GM23338 (cell line): ENCODE results near the gene C11orf52. TPM values are rescaled to one million over a fixed set of nuclear protein-coding genes. Genes with fewer than 3 reads are reported as not detected.

ENCODE experiments used
- ATAC-seq: fragments of 200-7000 bp; cut with Tn5 transposase; 3 replicates; pipeline ENCODE4 v1.9.1; 2020
- DNase-seq: peaks from one replicate; pipeline ENCODE4 v3.0.0-alpha.2; 2015; ENCODE audit warnings: low spot score
- H2AFZ ChIP-seq: fragments of 200-600 bp; sonication (generic); 2 replicates; pipeline ENCODE4 v1.8.0; 2016; ENCODE audit warnings: antibody characterized with exemption, mild to moderate bottlenecking, moderate library complexity
- H3F3A ChIP-seq: fragments of 200-600 bp; sonication (generic); replicated peaks from 2 replicates; pipeline ENCODE4 v1.8.0; 2017; ENCODE audit warnings: antibody characterized with exemption, mixed run types, low read depth
- H3K27ac ChIP-seq: fragments of 200-600 bp; sonication (generic); 2 replicates; pipeline ENCODE4 v1.6.1; 2016; ENCODE audit warnings: low read depth
- H3K27me3 ChIP-seq: fragments of 200-600 bp; sonication (generic); 2 replicates; pipeline ENCODE4 v1.8.0; 2016; ENCODE audit warnings: mild to moderate bottlenecking, mixed run types, moderate library complexity; ENCODE audit not compliant: insufficient read depth
- H3K36me3 ChIP-seq: fragments of 200-600 bp; sonication (generic); 2 replicates; pipeline ENCODE4 v1.8.0; 2016; ENCODE audit warnings: mild to moderate bottlenecking; ENCODE audit not compliant: insufficient read depth
- H3K4me1 ChIP-seq: fragments of 200-600 bp; sonication (generic); 2 replicates; pipeline ENCODE4 v1.8.0; 2016; ENCODE audit warnings: mild to moderate bottlenecking, moderate library complexity; ENCODE audit not compliant: insufficient read depth
- H3K4me2 ChIP-seq: fragments of 200-600 bp; sonication (generic); 2 replicates; pipeline ENCODE4 v1.7.1; 2017; ENCODE audit warnings: mixed run types
- H3K4me3 ChIP-seq: fragments of 200-600 bp; sonication (generic); 2 replicates; pipeline ENCODE4 v1.6.1; 2016; ENCODE audit warnings: mixed run types
- H3K79me2 ChIP-seq: fragments of 200-600 bp; sonication (generic); replicated peaks from 2 replicates; pipeline ENCODE4 v1.8.0; 2017; ENCODE audit warnings: mild to moderate bottlenecking; ENCODE audit not compliant: insufficient read depth
- H3K9me2 ChIP-seq: fragments of 200-600 bp; sonication (generic); 2 replicates; pipeline ENCODE4 v1.8.0; 2017; ENCODE audit not compliant: insufficient read depth
- H4K20me1 ChIP-seq: fragments of 200-600 bp; sonication (generic); replicated peaks from 2 replicates; pipeline ENCODE4 v1.8.0; 2017; ENCODE audit warnings: mild to moderate bottlenecking; ENCODE audit not compliant: insufficient read depth
- H3K27ac Mint-ChIP-seq: 2 replicates; pipeline ENCODE4 v1.8.0; 2020; ENCODE audit warnings: inconsistent platforms, mild to moderate bottlenecking, moderate library complexity, mixed read lengths
- H3K27me3 Mint-ChIP-seq: 3 replicates; pipeline ENCODE4 v1.8.0; 2022; ENCODE audit warnings: low read depth, mild to moderate bottlenecking, moderate library complexity, mixed read lengths, inconsistent platforms; ENCODE audit not compliant: insufficient read depth, poor library complexity
- H3K36me3 Mint-ChIP-seq: 3 replicates; pipeline ENCODE4 v1.8.0; 2021; ENCODE audit warnings: low read depth, mild to moderate bottlenecking, inconsistent platforms, moderate library complexity, mixed read lengths
- H3K4me1 Mint-ChIP-seq: 3 replicates; pipeline ENCODE4 v1.8.0; 2020; ENCODE audit warnings: mild to moderate bottlenecking, inconsistent platforms, mixed read lengths
- H3K4me3 Mint-ChIP-seq: 3 replicates; pipeline ENCODE4 v1.8.0; 2021; ENCODE audit warnings: moderate library complexity, mild to moderate bottlenecking, inconsistent platforms, mixed read lengths
- H3K9me3 Mint-ChIP-seq: 3 replicates; pipeline ENCODE4 v1.8.0; 2020; ENCODE audit warnings: moderate library complexity, mild to moderate bottlenecking, inconsistent platforms, mixed read lengths
- CREB1 ChIP-seq: fragments of 250-450 bp; sonication (Bioruptor Pico); IDR thresholded peaks from 2 replicates; pipeline ENCODE4 v1.5.0; 2020; ENCODE audit warnings: low read depth, mild to moderate bottlenecking, moderate library complexity
- EZH2phosphoT487 ChIP-seq: fragments of 200-600 bp; sonication (generic); IDR thresholded peaks from one replicate; pipeline ENCODE4 v1.8.1; 2018; ENCODE audit warnings: antibody characterized with exemption; ENCODE audit not compliant: unreplicated experiment
- NANOG ChIP-seq: IDR thresholded peaks from 2 replicates; pipeline ENCODE4 v1.6.1; 2016; ENCODE audit warnings: antibody characterized with exemption, borderline replicate concordance
- POLR2AphosphoS5 ChIP-seq: IDR thresholded peaks from 2 replicates; pipeline ENCODE4 v1.6.1; 2016; ENCODE audit warnings: antibody characterized with exemption, low read depth
- STAT1 ChIP-seq: IDR thresholded peaks from one replicate; pipeline ENCODE4 v1.6.1; 2016; ENCODE audit warnings: antibody characterized with exemption; ENCODE audit not compliant: unreplicated experiment
- ZNF114 ChIP-seq: fragments of 250-450 bp; sonication (Bioruptor Pico); IDR thresholded peaks from 2 replicates; pipeline ENCODE4 v1.5.0; 2020; ENCODE audit warnings: mild to moderate bottlenecking, moderate library complexity
- polyA plus RNA-seq: library from polyadenylated mRNA; unstranded; fragments of >200 nt; fragmentation: Nextera tagmentation; extraction: Ambion mirVana; gene quantifications from 2 replicates; pipeline ENCODE4 v1.2.1, GENCODE V29; 2016
- total RNA-seq: library from RNA; depleted of rRNA; stranded (reverse); fragments of >200 nt; shearing (Covaris generic); gene quantifications from 2 replicates; pipeline ENCODE4 v1.2.3, GENCODE V29; 2014
- TF ChIP-seq, protein P1 (sequence below), 2 experiments: fragments of 200-600 bp in 1 of 2; sonication (generic) in 1 of 2; conservative IDR thresholded peaks; 2 replicates each; pipeline versions ENCODE4 v1.5.1 to v1.6.1; 2016 to 2017; ENCODE audit warnings: antibody characterized with exemption in 2 of 2, low read depth in 2 of 2, mild to moderate bottlenecking in 2 of 2, moderate library complexity in 1 of 2

Gene C11orf52
- total and polyA plus RNA-seq, 2 experiments from 2014 or later = 1.0 to 4.1 TPM

DNA sequence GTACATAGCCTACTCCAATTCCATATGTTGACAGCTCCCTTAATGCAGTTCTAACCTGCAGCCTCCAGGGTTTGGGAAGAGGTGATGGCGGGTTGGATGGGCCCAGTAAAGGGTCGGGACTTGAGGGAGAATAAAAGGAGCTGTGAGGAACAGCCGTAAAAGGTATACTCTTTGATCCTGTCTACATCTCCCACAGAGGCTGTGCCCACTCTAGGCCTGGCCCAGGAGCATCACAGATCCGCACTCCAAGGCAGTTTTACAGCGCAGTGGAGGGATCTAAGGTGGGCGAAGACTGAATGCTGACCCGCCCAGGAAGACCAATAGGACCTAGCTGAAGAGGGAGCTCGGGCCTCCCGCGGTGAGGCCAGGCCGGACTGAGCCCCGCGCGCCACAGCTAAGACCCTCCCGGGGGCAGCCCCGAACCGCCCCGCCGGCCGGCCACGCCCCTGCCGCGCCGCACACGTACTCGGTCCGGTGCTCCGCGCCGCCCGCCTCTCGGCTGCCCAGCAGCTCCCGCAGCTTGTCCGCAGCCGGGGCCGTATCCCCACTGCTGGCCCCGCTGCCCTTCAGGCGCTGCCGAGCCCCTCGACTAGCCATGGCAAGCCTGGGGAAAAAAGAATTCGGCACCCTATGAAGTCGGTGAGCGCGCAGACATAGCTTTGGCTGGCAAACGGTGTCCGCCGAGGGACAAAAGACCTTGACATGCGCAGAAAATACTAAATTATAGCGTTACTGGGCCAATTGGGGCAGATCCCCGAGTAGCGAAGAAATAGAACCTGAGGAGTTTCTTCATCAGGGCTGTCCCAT, 47.6 kb upstream of the C11orf52 start, which contains the start of gene ALG9:
ALG9 (minus strand) TSS at position 696 of the 807 bp plus-strand sequence; CDS start at position 597, 99 bp downstream.
- no peaks in the 10 kb centered on the region for H3F3A ChIP-seq
- peak within 1 kb of the TSS; percentile 79 for H3K4me2 ChIP-seq
- Mint-ChIP-seq H3K4me3 (peak within 1 kb of the TSS; percentile 95), H3K9me3 (no peaks in the 10 kb centered on the region), H3K36me3 (peaks cover 13% of the 10 kb centered on the region), H3K27ac (peak within 1 kb of the TSS; percentile 54; the same call in 1 of the 2 replicates), H3K4me1 (peaks cover 11% of the 10 kb centered on the region; the same call in 2 of the 3 replicates), H3K27me3 (peaks cover 6% of the 10 kb centered on the region)
- DNase-seq = peak; percentile 84
- peak within 1 kb of the TSS; percentile 80 for H3K4me3 ChIP-seq
- H3K9me2 ChIP-seq = no peaks in the 10 kb centered on the region
- 0 out of 2 replicates have a peak, but pooled peaks cover 6% of the 10 kb centered on the region for H3K36me3 ChIP-seq
- peak within 1 kb of the TSS; percentile 95 for H2AFZ ChIP-seq
- peak within 1 kb of the TSS; percentile 57; the same call in 1 of the 2 replicates for H3K27ac ChIP-seq
- no peaks in the 10 kb centered on the region for H3K79me2 ChIP-seq
- TF ChIP-seq, protein P1, sequence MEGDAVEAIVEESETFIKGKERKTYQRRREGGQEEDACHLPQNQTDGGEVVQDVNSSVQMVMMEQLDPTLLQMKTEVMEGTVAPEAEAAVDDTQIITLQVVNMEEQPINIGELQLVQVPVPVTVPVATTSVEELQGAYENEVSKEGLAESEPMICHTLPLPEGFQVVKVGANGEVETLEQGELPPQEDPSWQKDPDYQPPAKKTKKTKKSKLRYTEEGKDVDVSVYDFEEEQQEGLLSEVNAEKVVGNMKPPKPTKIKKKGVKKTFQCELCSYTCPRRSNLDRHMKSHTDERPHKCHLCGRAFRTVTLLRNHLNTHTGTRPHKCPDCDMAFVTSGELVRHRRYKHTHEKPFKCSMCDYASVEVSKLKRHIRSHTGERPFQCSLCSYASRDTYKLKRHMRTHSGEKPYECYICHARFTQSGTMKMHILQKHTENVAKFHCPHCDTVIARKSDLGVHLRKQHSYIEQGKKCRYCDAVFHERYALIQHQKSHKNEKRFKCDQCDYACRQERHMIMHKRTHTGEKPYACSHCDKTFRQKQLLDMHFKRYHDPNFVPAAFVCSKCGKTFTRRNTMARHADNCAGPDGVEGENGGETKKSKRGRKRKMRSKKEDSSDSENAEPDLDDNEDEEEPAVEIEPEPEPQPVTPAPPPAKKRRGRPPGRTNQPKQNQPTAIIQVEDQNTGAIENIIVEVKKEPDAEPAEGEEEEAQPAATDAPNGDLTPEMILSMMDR (conservative IDR thresholded peaks at IDR 0.05; ENCODE audit: low read depth in 2 of 2) = peak; percentile 4 to 56; a peak in 2 of 4 replicates
- TF ChIP-seq NANOG (no peak), EZH2phosphoT487 (no peak), POLR2AphosphoS5 (0 out of 2 replicates have a peak, but pooled peaks have one; percentile 54)
- H4K20me1 ChIP-seq = no peaks in the 10 kb centered on the region
- ATAC-seq = peak; percentile 94
- peaks cover 12% of the 10 kb centered on the region; the same call in 1 of the 2 replicates for H3K4me1 ChIP-seq
- no peaks in the 10 kb centered on the region for H3K27me3 ChIP-seq

DNA sequence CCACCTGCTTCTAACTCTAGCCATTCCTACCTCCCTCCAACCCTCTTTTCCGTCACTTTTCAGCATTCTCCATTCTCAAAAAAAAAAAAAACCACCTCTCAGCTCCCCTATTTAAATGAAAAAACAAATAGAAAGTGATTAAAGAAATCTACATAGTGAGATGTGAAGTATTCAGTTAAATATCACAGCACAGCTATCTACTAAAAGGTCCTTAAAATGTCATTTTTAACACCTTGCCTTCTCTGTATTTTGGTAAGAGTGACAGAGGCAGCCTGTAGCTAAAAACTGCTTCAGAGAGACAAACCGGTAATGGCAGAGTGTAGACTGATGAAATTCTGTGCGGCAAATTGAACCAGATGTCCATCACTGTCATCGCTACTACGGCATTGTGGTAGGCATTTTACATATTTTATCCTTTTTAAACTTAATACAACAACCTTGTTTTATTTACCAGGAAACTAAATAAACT, 47.0 kb upstream of the C11orf52 start:
- Histone ChIP-seq H2AFZ (peak overlapping the region; percentile 95), H3K27me3 (no peaks in the 10 kb centered on the region), H3K4me1 (peaks cover 12% of the 10 kb centered on the region; the same call in 1 of the 2 replicates), H3K27ac (0 out of 2 replicates have a peak overlapping the region, but pooled peaks have one; percentile 57), H3F3A (no peaks in the 10 kb centered on the region), H3K36me3 (0 out of 2 replicates have a peak, but pooled peaks cover 6% of the 10 kb centered on the region), H4K20me1 (no peaks in the 10 kb centered on the region), H3K9me2 (no peaks in the 10 kb centered on the region), H3K79me2 (no peaks in the 10 kb centered on the region), H3K4me3 (peak overlapping the region; percentile 80), H3K4me2 (peak overlapping the region; percentile 79)
- Mint-ChIP-seq H3K27me3 (peaks cover 6% of the 10 kb centered on the region), H3K4me1 (peaks cover 11% of the 10 kb centered on the region; the same call in 2 of the 3 replicates), H3K27ac (peak overlapping the region; percentile 16; the same call in 1 of the 2 replicates), H3K4me3 (peak overlapping the region; percentile 95), H3K9me3 (no peaks in the 10 kb centered on the region), H3K36me3 (peaks cover 8% of the 10 kb centered on the region; the same call in 2 of the 3 replicates)
- ATAC-seq = no peak
- TF ChIP-seq STAT1 (no peak), CREB1 (CRISPR knock-in tag) (no peak), ZNF114 (no peak), NANOG (no peak)
- no peak for DNase-seq
